Kidney capillary endothelial cell (primary cell): Measurements from ENCODE around the gene APOO.
"Not testable (repeated sequence)": the region's sequence is repeated elsewhere in the genome, so short reads cannot be mapped to it uniquely, and the experiment has no call there.

Source experiments
- DNase-seq: peaks from one replicate; pipeline ENCODE4 v3.0.0-alpha.2; 2018; ENCODE audit warnings: low spot score

Gene APOO

DNA sequence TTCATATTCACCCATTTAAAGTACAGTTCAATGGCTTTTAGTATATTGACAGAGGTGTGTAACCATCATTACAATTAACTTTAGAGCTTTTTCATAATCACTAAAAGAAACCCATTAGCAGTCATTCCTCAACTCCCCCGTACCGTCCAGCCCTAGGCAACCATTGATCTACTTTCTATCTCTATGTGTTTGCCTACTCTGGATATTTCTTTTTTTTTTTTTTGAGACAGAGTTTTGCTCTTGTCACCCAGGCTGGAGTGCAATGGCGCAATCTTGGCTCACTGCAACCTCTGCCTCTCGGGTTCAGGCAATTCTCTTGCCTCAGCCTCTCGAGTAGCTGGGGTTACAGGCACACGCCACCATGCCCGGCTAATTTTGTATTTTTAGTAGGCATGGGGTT is 48.5 kb downstream of the APOO start:
- DNase-seq: not testable (repeated sequence)

DNA sequence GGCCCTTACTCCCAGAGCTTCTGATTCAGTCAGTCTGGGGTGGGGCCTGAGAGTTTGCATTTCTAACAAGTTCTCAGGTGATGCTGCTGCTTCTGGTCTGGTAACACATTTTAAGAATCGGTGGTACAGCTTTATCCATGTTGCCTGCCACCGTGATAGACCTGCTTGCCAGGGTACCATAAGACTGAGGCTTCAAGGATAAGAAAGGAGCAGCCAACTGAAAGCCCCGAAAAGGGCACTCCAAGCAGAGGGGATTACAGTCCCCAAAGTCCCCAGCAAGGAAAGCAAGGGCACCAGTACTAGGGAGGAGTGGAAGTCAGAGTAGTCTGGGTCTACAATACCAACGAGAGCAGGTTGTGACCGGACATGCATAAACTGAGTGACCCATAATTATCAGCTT is 49.8 kb downstream of the APOO start:
- no peak for DNase-seq

DNA sequence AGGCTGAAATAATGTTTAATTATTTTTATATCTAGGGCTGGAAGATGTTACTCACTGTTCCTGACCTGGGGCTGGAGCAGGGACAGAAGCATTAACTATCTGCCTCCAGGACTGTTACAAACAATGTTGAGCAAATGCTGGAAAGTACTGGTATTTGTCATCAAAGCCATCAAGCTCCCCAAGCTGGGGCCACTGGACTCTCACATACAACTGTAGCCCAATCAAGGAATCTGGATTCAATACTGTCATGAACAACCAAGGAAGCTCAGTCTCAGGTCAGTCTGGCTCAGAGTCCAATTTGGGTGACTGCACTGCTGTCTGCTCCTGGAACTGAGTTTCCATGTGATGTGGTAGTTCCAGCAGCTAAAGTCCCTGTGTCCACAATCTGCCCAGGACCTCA is 50.4 kb downstream of the APOO start:
- DNase-seq: no peak

DNA sequence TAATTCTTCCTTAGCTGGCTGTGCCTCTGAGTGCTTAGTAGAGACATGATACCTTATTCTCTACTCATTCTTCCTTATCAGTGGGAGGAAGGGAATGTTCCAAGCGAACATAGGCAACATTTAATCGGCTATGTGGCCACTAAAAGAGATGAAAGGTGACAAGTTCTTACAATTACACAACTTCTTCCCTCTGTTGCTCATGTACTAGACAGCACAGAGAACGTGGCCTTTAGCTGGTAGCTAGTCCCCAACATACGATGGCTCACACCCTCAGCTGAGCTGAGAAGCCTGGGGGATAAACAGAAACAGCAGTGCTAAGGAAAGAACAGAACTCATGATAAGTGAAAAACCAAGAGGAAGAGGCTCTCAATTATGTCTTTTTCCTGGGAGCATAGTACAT is 52.2 kb downstream of the APOO start:
- DNase-seq: no peak

DNA sequence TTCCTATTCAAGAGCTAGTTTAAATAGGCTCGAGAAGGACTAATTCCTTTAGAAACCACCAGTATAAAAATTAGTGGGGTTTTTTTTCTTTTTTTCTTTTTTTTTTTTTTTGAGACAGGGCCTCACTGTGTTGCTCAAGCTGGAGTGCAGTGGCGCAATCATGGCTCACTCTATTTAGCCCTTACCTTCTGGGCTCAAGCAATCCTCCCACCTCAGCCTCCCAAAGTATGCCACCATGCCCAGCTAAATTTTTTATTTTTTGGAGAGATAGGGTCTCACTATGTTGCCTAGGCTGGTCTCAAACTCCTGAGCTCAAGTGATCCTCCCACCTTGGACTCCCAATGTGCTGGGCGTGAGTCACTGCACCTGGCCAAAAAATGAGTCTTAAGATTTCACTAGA is 52.8 kb downstream of the APOO start:
- DNase-seq: no peak

DNA sequence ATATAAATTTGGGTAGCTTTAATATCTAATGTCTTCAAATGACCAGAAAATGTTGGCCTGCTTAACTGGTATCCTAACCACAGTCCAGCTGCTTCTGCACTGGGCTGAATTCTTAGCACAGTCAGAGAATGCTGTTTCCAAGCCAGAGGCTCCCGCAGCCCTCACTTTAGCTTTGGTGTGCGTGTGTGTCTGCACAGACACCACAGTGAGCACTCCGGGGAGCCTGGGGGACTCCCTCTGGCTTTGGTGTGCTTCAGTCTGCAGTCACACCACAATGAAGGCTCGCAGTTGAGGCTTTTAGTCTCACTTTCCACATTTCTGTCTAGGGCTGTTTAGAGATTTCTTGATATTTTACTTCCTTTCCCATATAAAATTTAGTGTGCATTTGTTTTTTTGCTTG is 53.6 kb downstream of the APOO start:
- no peak for DNase-seq

DNA sequence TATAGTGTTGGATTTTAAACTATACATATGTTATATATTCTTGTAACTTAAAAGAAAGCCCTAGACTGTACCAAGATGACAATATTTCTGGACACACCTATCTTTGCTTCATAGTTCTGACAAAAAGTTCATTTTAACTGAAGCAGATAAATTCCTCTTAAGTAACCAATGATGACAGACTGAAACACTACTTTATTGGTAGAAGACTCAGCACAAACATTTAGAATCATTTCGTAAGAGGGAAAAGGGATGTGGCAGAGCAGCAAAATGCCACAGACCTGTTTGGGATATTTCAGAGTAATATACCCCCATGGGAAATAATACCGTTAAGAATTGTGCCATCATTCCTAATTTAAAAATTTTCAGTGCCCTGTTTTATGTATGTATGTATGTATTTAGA is 56.2 kb downstream of the APOO start:
- DNase-seq: no peak

DNA sequence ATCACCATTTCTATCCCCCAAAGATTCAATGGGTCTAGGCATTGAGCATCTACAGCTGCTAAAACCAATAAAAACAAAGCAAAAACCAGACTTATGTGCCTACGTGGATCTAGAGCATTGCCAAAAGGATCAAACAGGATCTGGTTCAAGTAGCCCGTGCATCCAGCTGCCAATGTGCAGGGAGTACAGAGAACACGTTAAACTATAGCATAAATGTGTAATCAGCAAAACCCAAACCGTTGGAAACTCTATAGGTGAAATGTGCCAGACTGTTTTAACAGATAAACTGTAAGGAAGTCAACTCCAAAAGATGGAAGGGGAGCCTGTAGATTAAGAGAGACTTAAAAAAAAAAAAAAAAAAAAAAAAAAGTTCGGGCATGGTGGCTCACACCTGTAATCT is 58.5 kb downstream of the APOO start:
- DNase-seq: no peak

DNA sequence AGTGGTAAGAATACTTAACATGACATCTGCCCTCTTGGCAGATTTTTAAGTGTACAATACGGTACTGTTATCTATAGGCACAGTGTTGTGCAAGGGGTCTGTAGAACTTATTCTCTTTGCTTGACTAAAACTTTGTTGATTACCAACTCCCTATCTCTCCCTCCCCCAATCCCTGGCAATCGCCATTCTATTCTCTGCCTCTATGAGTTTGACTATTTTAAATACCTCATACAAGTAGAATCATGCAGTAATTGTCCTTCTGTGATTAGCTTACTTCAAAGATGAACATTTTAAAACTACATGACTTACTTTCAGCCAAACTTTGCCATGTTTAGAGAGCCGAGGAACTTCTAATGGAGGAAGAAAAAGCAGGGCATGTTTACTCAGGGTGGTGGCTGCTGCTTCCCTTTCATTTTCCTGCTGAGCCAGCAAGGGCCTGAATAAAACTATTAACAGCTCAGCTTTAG is 62.4 kb downstream of the APOO start:
- no peak for DNase-seq

DNA sequence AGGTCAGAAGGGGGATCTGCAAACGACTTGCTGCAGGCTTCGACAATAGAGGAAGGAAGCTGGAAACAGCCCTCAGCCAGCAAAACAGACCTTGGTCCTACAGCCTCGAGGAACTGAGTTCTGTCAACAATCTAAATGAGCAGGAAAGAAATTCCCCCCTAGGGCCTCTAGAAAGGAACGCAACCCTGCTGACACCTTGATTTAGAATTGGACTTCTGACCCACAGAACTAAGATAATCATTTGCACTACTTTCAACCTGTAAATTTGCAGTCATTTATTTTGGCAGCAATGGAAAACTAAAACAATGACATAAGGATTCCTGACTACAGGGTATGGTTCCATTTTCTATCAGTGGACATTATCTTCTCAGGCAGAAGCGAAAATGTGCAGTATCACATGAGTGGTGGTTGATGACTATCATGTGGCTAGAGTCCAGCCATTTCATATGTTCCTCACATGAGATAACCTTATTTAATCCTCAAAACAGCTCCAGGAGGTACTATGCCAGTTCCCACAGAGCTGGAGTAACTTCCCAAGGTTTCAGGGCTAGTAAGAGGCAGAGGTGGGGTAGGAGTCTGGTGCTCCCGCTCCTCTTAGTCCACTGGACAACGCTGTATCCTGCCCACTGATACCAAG is 63.1 kb downstream of the APOO start:
- DNase-seq: no peak

DNA sequence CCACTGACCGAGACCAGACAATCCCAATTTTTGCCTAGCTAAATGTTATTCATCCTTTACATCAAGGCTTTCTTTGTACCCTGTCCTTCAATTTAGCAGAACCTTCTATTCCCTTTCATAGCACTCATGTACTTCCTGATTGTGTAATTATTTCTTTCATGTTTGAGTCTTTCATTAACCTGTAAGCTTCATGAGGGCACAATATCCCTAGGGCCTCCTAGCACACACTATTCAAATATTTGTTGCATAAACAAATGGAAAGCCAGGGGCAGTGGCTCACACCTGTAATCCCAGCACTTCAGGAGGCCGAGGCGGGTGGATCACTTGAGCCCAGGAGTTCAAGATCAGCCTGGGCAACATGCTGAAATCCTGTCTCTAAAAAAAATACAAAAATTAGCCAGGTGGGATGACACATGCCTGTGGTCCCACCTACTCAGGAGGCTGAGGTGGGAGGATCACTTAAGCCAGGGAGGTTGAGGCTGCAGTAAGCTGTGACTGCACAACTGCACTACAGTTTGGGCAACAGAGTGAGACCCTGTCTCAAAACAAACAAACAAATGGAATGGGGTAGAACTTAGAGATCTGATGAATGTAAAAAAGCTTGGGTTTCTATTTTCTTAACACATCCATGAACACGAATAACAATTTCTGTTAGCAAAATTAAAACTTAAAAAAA is 65.8 kb downstream of the APOO start:
- no peak for DNase-seq

DNA sequence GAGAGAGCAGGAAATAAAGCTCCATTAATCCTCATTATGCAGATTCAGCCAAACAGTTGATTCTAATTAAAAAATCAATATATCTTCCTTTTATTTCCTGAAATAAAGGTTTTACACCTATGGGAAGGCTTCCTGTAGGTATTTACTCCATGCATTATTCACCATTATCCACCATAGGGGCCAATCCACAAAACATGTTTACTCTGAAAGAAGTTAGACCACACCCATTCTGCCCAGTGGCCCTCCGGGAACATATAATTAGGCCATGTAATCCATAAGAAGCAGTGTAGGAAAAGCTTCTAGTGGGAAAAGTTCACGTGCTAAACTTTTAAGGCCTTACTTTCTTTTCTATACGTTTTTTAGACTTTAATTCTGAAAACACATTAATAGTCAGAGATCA is 67.1 kb downstream of the APOO start:
- DNase-seq: no peak

DNA sequence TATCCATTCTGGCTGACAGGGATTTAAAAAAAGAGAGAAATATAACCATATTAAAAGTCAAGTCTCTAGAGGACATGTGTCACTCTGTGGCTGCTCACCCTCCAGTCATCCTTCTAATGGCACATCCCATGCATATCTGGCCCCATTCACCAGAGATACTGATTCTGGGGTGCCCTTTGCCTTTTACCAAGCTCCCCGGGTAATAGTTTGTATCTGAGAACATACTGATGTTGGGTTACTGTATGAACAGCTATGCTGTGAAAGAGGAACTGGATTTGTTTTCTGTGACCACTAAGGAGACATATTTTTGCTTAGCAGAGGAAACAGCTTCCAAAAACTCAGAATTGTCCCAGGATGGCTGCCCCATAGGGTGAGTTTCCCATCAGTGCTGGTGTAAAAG is 68.8 kb downstream of the APOO start:
- DNase-seq: no peak

DNA sequence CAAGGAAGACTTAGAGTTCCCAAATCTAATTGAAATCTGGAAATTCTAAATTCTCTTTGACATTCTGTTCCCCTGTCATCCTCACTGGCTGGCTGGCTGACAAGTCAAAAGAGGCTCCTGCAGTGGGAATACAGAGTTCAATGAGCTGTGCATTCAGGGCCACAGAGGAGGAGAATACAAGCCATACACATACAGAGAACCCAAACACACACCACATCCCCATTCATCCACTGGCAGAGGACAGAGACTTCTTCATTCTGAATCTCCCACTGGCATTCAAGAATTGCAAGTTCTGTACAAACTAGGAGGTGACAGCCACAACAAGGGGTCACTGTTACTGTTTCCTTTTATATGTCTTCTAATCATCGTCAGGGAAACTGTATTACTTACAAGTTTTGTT is 75.0 kb downstream of the APOO start:
- DNase-seq: no peak

DNA sequence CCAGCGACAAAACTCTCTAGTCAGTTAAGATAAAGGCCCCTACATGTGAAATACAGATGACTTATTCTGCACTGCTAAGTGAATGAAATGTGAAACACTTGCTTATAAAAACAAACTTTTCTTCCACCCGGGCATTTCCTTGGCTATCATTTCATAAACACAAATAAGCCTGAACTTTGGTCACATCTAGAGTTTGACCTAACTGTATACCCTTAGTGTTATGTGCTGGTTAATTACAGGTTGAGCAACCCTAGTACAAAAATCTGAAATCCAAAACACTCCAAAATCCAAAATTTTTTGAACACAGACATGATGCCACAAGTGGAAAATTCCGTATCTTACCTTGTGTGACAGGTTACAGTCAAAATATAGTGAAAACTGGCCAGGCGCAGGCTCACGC is 78.9 kb downstream of the APOO start:
- DNase-seq: no peak

DNA sequence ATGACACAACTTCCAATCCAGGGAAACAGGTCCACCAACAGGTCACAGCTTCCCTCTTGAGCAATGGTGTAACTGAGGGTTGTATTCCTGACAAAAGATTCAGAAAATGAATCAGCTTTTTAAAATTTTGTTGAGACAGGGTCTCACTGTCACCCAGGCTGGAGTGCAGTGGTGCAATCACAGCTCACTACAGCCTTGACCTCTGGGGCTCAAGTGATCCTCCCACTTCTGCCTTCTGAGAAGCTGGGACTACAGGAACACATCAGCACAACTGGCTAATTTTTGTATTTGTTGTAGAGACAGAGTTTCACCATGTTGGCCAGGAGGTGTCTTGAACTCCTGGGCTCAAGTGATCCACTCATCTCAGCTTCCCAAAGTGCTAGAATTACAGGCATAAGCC is 81.1 kb downstream of the APOO start:
- DNase-seq: no peak

DNA sequence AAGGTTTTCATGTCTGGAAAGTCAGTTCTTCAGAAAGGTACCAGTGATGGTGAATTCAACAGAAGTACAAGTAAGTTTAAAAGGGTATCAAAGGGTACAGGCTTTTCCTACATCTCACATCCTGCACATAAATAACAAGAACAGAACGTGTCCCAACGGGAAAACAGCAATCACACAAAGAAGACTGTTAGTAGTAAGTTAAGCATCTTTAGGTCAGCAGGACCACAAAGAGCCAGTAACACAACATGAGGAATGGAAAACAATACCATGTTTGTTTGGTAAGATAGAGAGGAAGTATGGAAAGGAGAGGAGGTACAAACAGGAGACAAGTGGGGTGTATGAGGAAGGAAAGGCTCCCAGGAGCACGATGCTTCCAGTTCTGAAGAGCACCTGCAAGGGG is 81.5 kb downstream of the APOO start:
- DNase-seq: no peak

DNA sequence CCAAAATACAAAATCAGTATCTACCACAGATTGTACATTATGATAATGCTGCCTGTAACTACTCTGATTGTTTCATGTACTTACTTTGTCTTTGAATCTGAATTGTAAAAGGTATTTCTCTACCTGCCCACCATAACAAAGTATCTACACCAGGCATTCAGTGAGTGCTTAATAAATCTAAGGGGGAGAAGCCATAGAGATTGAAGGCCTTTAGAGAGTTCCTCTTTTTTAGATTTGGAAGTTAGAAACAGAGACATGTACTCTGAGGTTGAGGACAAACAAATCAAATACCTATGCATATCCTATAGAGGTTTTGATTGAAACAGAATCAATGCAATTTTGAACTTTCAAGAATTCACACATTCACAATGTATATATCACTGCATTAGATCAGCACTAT is 82.1 kb downstream of the APOO start:
- DNase-seq: no peak

DNA sequence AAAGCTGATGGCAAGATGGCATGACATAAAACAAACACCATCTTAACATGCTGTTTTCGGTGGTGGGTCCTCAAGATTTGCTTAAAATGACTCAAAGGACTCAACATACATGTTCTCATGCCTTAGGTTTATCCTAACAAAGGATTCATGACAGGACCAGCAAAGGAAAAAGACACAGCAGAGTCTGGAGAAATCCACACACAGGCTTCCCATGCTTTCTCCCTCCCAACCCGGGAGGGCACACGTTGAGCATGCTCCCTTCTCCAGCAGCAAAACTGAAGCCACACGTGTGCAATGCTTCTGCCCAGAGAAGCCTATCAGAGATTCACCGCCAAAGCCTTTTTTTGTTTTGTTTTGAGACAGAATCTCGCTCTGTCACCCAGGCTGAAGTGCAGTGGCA is 84.9 kb downstream of the APOO start:
- no peak for DNase-seq

DNA sequence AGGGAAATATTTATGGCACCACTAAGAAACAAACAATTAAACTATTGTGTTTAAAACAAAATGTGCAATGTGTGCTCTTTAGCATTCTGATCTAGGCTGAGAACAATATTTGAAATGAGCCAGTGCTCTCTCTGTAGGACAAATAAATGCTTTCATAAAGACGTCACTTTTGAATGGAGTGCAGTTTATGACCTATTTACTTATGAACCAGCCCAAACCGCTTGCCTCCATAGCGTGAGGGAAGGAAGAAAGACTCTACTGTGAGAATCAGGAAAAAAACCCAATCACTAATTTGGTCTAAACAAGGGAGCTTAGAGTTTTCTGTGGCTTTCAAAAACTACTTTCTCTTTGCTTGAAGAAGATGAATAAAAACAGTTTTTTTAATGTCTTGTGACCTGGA is 85.3 kb downstream of the APOO start:
- no peak for DNase-seq

DNA sequence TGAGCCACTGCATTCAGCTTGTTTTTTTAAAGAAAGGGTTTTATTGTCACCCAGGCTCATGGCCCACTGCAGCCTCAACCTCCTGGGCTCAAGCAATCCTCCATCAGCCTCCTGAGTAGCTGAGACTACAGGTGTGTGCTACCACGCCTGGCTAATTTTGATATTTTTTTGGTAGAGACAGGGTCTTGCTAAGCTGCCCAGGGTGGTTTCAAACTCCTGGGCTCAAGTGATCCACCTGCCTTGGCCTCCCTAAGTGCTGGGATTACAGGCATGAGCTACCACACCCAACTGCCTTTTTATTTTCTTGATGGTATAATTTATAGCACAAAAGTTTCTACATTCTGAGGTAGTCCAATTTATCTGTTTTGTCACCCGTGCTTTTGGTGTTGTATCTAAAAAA is 85.9 kb downstream of the APOO start:
- DNase-seq: no peak

DNA sequence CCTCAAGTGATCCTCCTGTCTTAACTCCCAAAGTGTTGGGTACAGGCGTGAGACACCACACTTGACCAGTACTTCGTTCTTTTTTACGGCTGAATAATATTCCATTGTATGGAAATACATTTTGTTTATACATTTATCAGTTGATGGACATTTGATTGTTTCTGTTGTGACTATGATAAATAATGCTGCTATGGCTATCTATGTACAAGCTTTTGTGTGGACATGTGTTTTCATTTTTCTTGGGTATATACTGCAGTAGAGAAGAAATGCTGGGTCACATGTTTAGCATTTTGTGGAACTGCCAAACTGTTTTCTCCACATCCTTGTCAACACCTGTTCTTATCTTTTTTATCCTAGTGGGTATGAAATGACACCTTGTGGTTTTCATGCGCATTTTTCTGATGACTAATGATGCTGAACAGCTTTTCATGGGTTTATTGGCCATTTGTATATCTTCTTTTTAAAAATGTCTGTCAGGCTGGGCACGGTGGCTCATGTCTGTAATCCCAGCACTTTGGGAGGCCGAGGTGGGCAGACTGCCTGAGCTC is 87.4 kb downstream of the APOO start:
- DNase-seq: no peak

DNA sequence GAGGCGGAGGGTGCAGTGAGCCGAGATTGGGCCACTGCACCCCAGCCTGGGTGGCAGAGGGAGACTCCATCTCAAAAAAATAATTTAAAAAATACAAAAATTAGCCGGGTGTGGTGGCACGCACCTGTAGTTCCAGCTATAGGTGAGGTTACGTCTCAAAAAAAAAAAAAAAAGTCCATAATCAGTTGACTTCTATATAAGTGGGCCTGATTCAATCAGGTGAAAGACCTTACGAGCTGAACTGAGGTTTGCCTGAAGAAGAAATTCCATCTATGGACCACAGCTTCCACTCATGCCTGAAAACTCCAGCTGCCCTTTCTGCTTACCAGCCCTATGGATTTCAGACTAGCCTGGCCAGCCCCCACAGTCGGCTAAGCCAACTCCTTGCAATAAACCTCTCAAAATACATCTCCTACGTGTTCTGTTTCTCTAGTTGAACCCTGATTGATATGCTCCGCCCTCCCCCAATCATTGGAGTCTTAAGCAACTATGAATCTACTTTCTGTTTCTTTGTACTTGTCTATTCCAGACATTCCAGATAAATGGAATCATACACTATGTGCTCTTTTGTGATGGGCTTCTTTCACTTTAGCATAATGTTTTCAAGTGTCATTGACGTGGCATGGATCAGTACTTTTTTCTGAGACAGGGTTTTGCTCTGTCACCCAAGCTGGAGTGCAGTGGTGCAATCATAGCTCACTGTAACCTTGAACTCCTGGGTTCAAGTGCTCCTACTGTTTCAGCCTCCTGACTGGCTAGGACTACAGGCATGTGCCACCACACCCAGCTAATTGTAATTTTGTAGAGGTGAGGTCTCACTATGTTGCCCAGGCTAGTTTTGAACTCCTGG is 88.1 kb downstream of the APOO start:
- no peak for DNase-seq
